ENCODE results near the gene ATL1. TPM values are rescaled to one million over a fixed set of nuclear protein-coding genes. Genes with fewer than 3 reads are reported as not detected.
A peak's percentile ranks its signal among the peaks of the same experiment; 100 is the strongest.

ATL1 gene

GRCh38 chr14:50677527-50678063 is 117.7 kb downstream of the ATL1 start:
- Histone ChIP-seq H4K91ac (ENCODE audit: low read length) (no peak overlapping the region), H3K36me3 (ENCODE audit: control insufficient read depth in 1 of 2, insufficient read depth in 2 of 2, low read depth in 1 of 2, low read length in 2 of 2) (no peaks in the 10 kb centered on the region), H3K18ac (ENCODE audit: low read depth in 1 of 2, low read length in 2 of 2) (no peak overlapping the region), H4K8ac (ENCODE audit: low read length) (no peak overlapping the region), H3K23ac (ENCODE audit: low read length in 2 of 2) (no peak overlapping the region), H3K27ac (ENCODE audit: low read length, poor library complexity, severe bottlenecking) (peak overlapping the region; percentile 82), H3K4me1 (ENCODE audit: control insufficient read depth, insufficient read depth, low read depth, low read length) (peaks cover 5% of the 10 kb centered on the region), H2BK15ac (ENCODE audit: low read depth, poor library complexity, severe bottlenecking) (no peak overlapping the region), H2AFZ (ENCODE audit: low read depth, low read length) (no peak overlapping the region), H2BK12ac (ENCODE audit: low read length in 2 of 2) (no peak overlapping the region), H3K4me2 (ENCODE audit: low read length, poor library complexity, severe bottlenecking) (no peak overlapping the region), H3K4me3 (ENCODE audit: insufficient read depth in 1 of 2, low read depth in 1 of 2, low read length in 2 of 2) (peak overlapping the region in 1 of 2 experiments; percentile 22), H3K27me3 (ENCODE audit: control insufficient read depth in 1 of 2, insufficient read depth in 1 of 2, low read length in 2 of 2) (no peaks in the 10 kb centered on the region), H3K9ac (ENCODE audit: low read length) (peak overlapping the region; percentile 39), H3K14ac (ENCODE audit: low read length in 2 of 2) (no peak overlapping the region), H2AK5ac (ENCODE audit: low read length, severe bottlenecking) (no peak overlapping the region), H3K9me3 (ENCODE audit: control insufficient read depth, low read length) (no peaks in the 10 kb centered on the region), H3K79me1 (replicated peaks; ENCODE audit: low read length, poor library complexity, severe bottlenecking) (no peaks in the 10 kb centered on the region), H3K4ac (ENCODE audit: low read depth in 1 of 2, low read length in 2 of 2) (no peak overlapping the region), H2BK5ac (ENCODE audit: low read depth, low read length, poor library complexity, severe bottlenecking) (no peak overlapping the region), H2BK120ac (ENCODE audit: low read depth, low read length) (no peak overlapping the region)
- peak; percentile 37 for DNase-seq
- under 1% methylated on average over 3 of the region's 5 CpGs for WGBS

- H4K91ac ChIP-seq (ENCODE audit: low read length) = no peak overlapping the region
- H3K36me3 ChIP-seq (ENCODE audit: control insufficient read depth in 1 of 2, insufficient read depth in 2 of 2, low read depth in 1 of 2, low read length in 2 of 2) = no peaks in the 10 kb centered on the region
- H3K14ac ChIP-seq (ENCODE audit: low read length in 2 of 2) = no peak overlapping the region
- H2BK120ac ChIP-seq (ENCODE audit: low read depth, low read length) = no peak overlapping the region
- no peaks in the 10 kb centered on the region for H3K79me1 ChIP-seq (replicated peaks; ENCODE audit: low read length, poor library complexity, severe bottlenecking)
- H2BK5ac ChIP-seq (ENCODE audit: low read depth, low read length, poor library complexity, severe bottlenecking) = no peak overlapping the region
- peak overlapping the region in 1 of 2 experiments; percentile 41 for H3K18ac ChIP-seq (ENCODE audit: low read depth in 1 of 2, low read length in 2 of 2)
- peak overlapping the region; percentile 95 for H2BK15ac ChIP-seq (ENCODE audit: low read depth, poor library complexity, severe bottlenecking)
- peak overlapping the region; percentile 8 for H3K9ac ChIP-seq (ENCODE audit: low read length)
- peaks cover 5% of the 10 kb centered on the region for H3K4me1 ChIP-seq (ENCODE audit: control insufficient read depth, insufficient read depth, low read depth, low read length)
- no peaks in the 10 kb centered on the region for H3K9me3 ChIP-seq (ENCODE audit: control insufficient read depth, low read length)
- peak overlapping the region in 1 of 2 experiments; percentile 11 for H3K4me3 ChIP-seq (ENCODE audit: insufficient read depth in 1 of 2, low read depth in 1 of 2, low read length in 2 of 2)
- H2AFZ ChIP-seq (ENCODE audit: low read depth, low read length) = no peak overlapping the region
- H3K4me2 ChIP-seq (ENCODE audit: low read length, poor library complexity, severe bottlenecking) = no peak overlapping the region
- WGBS = 79% methylated on average over 4 of the region's 5 CpGs
- no peaks in the 10 kb centered on the region for H3K27me3 ChIP-seq (ENCODE audit: control insufficient read depth in 1 of 2, insufficient read depth in 1 of 2, low read length in 2 of 2)
- DNase-seq = no peak
- no peak overlapping the region for H3K23ac ChIP-seq (ENCODE audit: low read length in 2 of 2)
- peak overlapping the region; percentile 71 for H2AK5ac ChIP-seq (ENCODE audit: low read length, severe bottlenecking)
- H3K27ac ChIP-seq (ENCODE audit: low read length, poor library complexity, severe bottlenecking) = peak overlapping the region; percentile 53
- peak overlapping the region; percentile 92 for H4K8ac ChIP-seq (ENCODE audit: low read length)
- no peak overlapping the region for H3K4ac ChIP-seq (ENCODE audit: low read depth in 1 of 2, low read length in 2 of 2)
- H2BK12ac ChIP-seq (ENCODE audit: low read length in 2 of 2) = no peak overlapping the region
These were observed 118.2 kb downstream of the ATL1 start for GRCh38 chr14:50678163-50678562.

- Histone ChIP-seq H4K91ac (ENCODE audit: low read length) (no peak overlapping the region), H3K18ac (ENCODE audit: low read depth in 1 of 2, low read length in 2 of 2) (no peak overlapping the region), H3K14ac (ENCODE audit: low read length in 2 of 2) (no peak overlapping the region), H3K4ac (ENCODE audit: low read depth in 1 of 2, low read length in 2 of 2) (no peak overlapping the region), H2BK15ac (ENCODE audit: low read depth, poor library complexity, severe bottlenecking) (no peak overlapping the region), H3K4me1 (ENCODE audit: control insufficient read depth, insufficient read depth, low read depth, low read length) (peaks cover 5% of the 10 kb centered on the region), H3K4me2 (ENCODE audit: low read length, poor library complexity, severe bottlenecking) (no peak overlapping the region), H3K27ac (ENCODE audit: low read length, poor library complexity, severe bottlenecking) (no peak overlapping the region), H2AK5ac (ENCODE audit: low read length, severe bottlenecking) (no peak overlapping the region), H2BK120ac (ENCODE audit: low read depth, low read length) (no peak overlapping the region), H2BK5ac (ENCODE audit: low read depth, low read length, poor library complexity, severe bottlenecking) (no peak overlapping the region), H3K27me3 (ENCODE audit: control insufficient read depth in 1 of 2, insufficient read depth in 1 of 2, low read length in 2 of 2) (no peaks in the 10 kb centered on the region), H3K79me1 (replicated peaks; ENCODE audit: low read length, poor library complexity, severe bottlenecking) (no peaks in the 10 kb centered on the region), H3K36me3 (ENCODE audit: control insufficient read depth in 1 of 2, insufficient read depth in 2 of 2, low read depth in 1 of 2, low read length in 2 of 2) (no peaks in the 10 kb centered on the region), H3K9me3 (ENCODE audit: control insufficient read depth, low read length) (no peaks in the 10 kb centered on the region), H3K4me3 (ENCODE audit: insufficient read depth in 1 of 2, low read depth in 1 of 2, low read length in 2 of 2) (no peak overlapping the region), H4K8ac (ENCODE audit: low read length) (no peak overlapping the region), H3K23ac (ENCODE audit: low read length in 2 of 2) (no peak overlapping the region), H3K9ac (ENCODE audit: low read length) (no peak overlapping the region), H2BK12ac (ENCODE audit: low read length in 2 of 2) (no peak overlapping the region), H2AFZ (ENCODE audit: low read depth, low read length) (no peak overlapping the region)
- DNase-seq = no peak
These were observed 119.7 kb downstream of the ATL1 start for GRCh38 chr14:50679674-50680073.

Small RNAs within 50 kb of the gene (small RNA-seq; reads per million reads assigned to genes)
- gene RN7SL452P (ENCODE audit: low read depth) (not detected), gene SNRPGP1 (ENCODE audit: low read depth) (not detected)
